GM13976 (cell line): ENCODE data around the gene CR1L.
"Not testable (repeated sequence)": the region's sequence is repeated elsewhere in the genome, so short reads cannot be mapped to it uniquely, and the experiment has no call there.

Experiments
- DNase-seq: peaks from one replicate; pipeline ENCODE4 v3.0.0; 2012; ENCODE audit warnings: low spot score
- in situ Hi-C: fragments of 300-500 bp; cut with MboI; formaldehyde crosslinking; loops from one replicate; pipeline ENCODE4 v1.12.0; 2022; ENCODE audit warnings: low sequenced_read_pairs, mixed read lengths, inconsistent platforms; ENCODE audit not compliant: unreplicated experiment
- TF ChIP-seq, protein P1 (sequence below): IDR thresholded peaks from 2 replicates; pipeline ENCODE4 v1.5.1; 2012; ENCODE audit warnings: borderline replicate concordance, mild to moderate bottlenecking; ENCODE audit not compliant: insufficient read depth; ENCODE audit errors: extremely low read depth, missing control alignments, control extremely low read depth

CR1L gene

DNA sequence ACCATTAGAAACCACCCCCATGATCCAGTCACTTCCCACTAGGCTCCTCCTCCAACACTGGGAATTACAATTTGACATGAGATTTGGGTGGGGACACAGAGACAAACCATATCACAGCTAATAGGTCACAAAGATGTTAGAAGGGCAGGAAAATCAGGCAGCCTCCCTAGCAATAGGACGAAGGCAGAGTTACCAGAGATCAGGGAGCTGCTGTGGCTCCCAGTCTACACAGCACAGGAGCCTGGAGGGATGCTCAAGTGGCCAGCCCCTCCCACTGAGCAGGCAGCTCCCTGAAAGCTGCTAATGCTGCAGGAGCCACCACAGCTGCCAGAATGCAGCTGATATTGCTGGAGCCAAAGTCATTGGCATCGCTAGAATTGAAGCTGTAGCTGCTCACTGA lies 51.0 kb downstream of the CR1L start:
- no peak for DNase-seq
- in situ Hi-C loops: no loop called here
- TF ChIP-seq, protein P1, sequence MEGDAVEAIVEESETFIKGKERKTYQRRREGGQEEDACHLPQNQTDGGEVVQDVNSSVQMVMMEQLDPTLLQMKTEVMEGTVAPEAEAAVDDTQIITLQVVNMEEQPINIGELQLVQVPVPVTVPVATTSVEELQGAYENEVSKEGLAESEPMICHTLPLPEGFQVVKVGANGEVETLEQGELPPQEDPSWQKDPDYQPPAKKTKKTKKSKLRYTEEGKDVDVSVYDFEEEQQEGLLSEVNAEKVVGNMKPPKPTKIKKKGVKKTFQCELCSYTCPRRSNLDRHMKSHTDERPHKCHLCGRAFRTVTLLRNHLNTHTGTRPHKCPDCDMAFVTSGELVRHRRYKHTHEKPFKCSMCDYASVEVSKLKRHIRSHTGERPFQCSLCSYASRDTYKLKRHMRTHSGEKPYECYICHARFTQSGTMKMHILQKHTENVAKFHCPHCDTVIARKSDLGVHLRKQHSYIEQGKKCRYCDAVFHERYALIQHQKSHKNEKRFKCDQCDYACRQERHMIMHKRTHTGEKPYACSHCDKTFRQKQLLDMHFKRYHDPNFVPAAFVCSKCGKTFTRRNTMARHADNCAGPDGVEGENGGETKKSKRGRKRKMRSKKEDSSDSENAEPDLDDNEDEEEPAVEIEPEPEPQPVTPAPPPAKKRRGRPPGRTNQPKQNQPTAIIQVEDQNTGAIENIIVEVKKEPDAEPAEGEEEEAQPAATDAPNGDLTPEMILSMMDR: no peak

DNA sequence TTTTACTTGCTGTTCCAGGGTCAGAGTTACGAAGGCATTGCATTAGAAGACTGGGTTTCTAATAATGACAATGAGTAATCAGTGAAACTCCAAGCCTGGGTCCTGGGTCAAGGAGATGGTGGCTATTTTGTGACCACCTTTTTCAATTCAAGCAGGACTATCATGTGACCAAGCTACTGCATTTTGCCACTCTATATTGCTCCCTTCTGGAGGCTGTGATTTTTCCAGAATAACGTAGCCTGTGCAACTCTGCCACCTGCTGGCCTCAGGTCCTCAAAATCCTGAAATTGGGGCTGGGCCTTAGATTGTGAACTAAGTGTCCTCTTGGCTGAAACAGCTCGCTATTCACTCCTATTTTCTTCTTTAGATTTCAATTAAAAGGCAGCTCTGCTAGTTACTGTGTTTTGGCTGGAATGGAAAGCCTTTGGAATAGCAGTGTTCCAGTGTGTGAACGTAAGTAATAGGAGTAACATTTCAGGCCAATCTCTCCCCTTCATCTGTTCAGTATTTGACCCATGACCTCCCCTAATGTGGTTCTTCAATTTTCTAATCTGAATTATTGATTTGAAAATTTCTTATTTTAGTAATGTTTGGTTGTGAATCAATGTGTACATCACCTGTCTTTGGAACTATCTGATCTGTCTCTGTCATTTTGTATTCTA lies 54.0 kb downstream of the CR1L start:
- TF ChIP-seq, protein P1: peak; percentile 58
- in situ Hi-C loops: no loop called here
- no peak for DNase-seq

DNA sequence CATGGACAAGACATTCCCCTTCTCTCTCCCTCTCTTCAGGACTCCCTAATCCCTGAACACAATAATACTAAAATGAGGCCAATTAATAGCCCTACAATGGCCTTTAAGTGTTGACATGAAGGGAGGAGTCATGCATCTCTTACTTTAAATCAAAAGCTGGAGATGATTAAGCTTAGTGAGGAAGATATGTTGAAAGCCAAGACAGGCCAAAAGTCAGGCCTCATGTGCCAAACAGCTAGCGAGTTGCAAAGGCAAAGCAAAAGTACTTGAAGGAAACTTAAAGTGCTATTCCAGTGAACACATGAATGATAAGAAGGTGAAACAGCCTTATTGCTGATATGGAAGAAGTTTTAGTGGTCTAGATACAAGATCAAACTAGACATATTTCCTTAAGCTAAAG lies 57.4 kb downstream of the CR1L start:
- DNase-seq: no peak
- TF ChIP-seq, protein P1: no peak
- in situ Hi-C loops: no loop called here

DNA sequence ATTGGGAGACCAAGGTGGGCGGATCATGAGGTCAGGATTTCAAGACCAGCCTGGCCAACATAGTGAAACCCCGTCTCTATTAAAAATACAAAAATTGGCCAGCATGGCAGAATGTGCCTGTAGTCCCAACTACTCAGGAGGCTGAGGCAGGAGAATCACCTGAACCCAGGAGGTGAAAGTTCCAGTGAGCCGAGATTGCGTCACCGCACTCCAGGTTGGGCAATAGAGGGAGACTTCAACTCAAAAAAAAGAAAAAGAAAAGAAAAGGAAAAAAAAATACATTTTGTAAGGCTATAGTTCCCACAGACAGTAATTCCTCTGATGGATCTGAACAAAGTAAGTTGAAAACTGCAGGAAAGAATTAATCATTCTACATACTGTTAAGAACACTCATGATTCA lies 58.8 kb downstream of the CR1L start:
- no peak for DNase-seq
- TF ChIP-seq, protein P1: no peak
- in situ Hi-C loops: no loop called here

DNA sequence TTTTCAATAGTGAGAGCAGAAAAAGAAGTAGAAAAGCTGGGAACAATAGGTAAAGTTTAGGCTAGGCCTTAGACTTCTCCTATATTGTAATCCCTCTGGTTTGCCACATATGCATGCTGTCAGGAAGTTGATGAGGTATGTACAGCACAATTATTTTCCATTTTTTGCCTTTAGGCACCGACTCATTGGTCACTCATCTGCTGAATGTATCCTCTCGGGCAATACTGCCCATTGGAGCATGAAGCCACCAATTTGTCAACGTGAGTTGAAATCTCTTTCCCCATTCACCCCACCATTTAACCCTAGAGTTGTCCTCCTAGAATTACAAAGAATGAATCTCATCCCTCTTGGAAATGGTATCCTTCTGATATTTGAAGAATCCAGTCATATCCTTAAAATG lies 63.1 kb downstream of the CR1L start:
- DNase-seq, in situ Hi-C loops: not testable (repeated sequence)

DNA sequence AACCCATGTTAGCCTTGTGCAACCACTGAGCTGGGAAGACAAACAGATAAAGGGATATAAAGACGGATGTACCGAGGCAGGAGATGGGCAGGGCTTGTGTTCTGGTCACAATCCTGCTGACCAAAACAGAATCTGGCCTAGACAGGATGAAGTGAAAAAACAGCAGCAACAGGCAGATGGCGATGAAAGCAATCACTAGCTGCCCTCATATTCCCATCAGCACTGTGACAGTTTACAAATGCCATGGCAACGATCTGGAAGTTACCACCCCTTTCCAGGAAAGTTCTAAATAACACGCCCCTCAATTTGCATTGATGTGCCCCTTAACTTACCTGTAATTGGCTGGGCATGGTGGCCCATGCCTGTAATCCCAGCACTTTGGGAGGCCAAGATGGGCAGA lies 66.4 kb downstream of the CR1L start:
- in situ Hi-C loops: no loop called here
- DNase-seq: no peak
- TF ChIP-seq, protein P1: no peak

DNA sequence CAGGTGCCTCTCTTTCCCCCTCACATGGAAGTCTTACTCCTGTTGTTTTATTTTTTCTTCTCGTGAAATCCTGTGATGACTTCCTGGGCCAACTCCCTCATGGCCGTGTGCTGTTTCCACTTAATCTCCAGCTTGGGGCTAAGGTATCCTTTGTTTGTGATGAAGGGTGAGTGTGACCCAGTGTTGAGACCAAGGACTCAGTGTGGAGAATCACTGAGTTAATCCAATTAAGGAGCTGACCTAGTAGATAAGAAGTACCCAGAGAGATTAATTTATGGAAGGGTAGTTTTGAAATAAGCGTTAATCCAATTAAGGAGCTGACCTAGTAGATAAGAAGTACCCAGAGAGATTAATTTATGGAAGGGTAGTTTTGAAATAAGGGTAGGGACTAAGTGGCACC lies 67.8 kb downstream of the CR1L start:
- in situ Hi-C loops, DNase-seq: not testable (repeated sequence)

DNA sequence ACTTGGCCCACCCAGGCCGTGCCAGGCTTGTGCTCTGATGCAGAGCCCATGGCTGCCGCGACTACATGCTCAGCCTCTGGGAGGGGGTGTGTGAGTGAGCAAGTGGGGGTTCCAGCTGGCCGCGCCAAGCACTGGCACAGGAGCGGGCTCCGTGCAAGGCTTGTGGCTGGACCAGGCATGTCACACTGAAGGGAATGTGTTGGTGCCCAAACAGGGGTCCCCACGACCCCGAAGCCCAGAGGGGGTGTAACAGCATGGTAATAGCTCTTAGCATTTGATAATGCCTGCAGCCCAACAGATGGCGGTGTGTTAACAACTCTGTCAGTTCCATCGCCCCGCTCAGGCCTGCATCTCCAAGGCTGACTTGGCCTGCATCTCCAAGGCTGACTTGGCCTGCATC lies 68.6 kb downstream of the CR1L start:
- DNase-seq: no peak
- in situ Hi-C loops: no loop called here

More for the DNA sequence above, 68.6 kb downstream of the CR1L start:
- TF ChIP-seq, protein P1: no peak
